ENCODE results near the gene APMAP.
"Not testable (repeated sequence)": the region's sequence is repeated elsewhere in the genome, so short reads cannot be mapped to it uniquely, and the experiment has no call there.

APMAP gene

GRCh38 chr20:25005661-25006060 is 13.1 kb upstream of the APMAP start:
- no peak for DNase-seq

- no peak for DNase-seq
Observed at GRCh38 chr20:25005220-25005619, 12.7 kb upstream of the APMAP start.

- no peak for DNase-seq
Observed at GRCh38 chr20:25003002-25003401, 10.5 kb upstream of the APMAP start.

GRCh38 chr20:25001323-25001722 is 8.8 kb upstream of the APMAP start:
- DNase-seq, result not testable (repeated sequence)

GRCh38 chr20:25000268-25000801 is 7.8 kb upstream of the APMAP start:
- no peak for DNase-seq

- DNase-seq, result no peak
Observed at GRCh38 chr20:24999568-24999967, 7.0 kb upstream of the APMAP start.

GRCh38 chr20:24998631-24999445 is 6.3 kb upstream of the APMAP start:
- DNase-seq, result no peak

GRCh38 chr20:24998121-24998520 is 5.6 kb upstream of the APMAP start:
- no peak for DNase-seq

GRCh38 chr20:24996449-24997377 is 4.2 kb upstream of the APMAP start:
- no peak for DNase-seq

GRCh38 chr20:24995741-24996448 is 3.3 kb upstream of the APMAP start:
- no peak for DNase-seq

GRCh38 chr20:24994470-24995368 is 2.2 kb upstream of the APMAP start:
- DNase-seq, result peak; percentile 90

GRCh38 chr20:24994186-24994465 is 1.6 kb upstream of the APMAP start:
- DNase-seq, result no peak

GRCh38 chr20:24993337-24994185 is 1.0 kb upstream of the APMAP start:
- no peak for DNase-seq

- no peak for DNase-seq
Observed at GRCh38 chr20:24991897-24992486, 559 bp downstream of the APMAP start.

- no peak for DNase-seq
Observed at GRCh38 chr20:24990810-24991252, 1.7 kb downstream of the APMAP start.

GRCh38 chr20:24989162-24989561 is 3.4 kb downstream of the APMAP start:
- DNase-seq, result no peak

GRCh38 chr20:24987873-24988835 is 4.4 kb downstream of the APMAP start:
- no peak for DNase-seq

GRCh38 chr20:24987244-24987643 is 5.3 kb downstream of the APMAP start:
- DNase-seq, result no peak

GRCh38 chr20:24986436-24987015 is 6.0 kb downstream of the APMAP start:
- no peak for DNase-seq
